ENCODE results near the gene LRP1B. TPM values are rescaled to one million over a fixed set of nuclear protein-coding genes. Genes with fewer than 3 reads are reported as not detected.

The LRP1B gene
- total RNA-seq, 1 experiment from 2014 or later = 0.52 TPM

- no peak for ATAC-seq
- TF ChIP-seq SOX15 (CRISPR knock-in tag; IDR thresholded peaks at IDR 0.05) (no peak), E2F5 (CRISPR knock-in tag; IDR thresholded peaks at IDR 0.05) (no peak), NFYB (CRISPR knock-in tag; conservative IDR thresholded peaks at IDR 0.05; ENCODE audit: low read depth) (no peak), ETV6 (CRISPR knock-in tag; IDR thresholded peaks at IDR 0.05) (no peak), CTCF (IDR thresholded peaks at IDR 0.05) (no peak), FOXP1 (CRISPR knock-in tag; IDR thresholded peaks at IDR 0.05; ENCODE audit: borderline replicate concordance) (no peak), ZNF138 (CRISPR knock-in tag; conservative IDR thresholded peaks at IDR 0.05) (no peak), PRDM15 (CRISPR knock-in tag; IDR thresholded peaks at IDR 0.05) (no peak), ZNF121 (CRISPR knock-in tag; IDR thresholded peaks at IDR 0.05) (no peak), ZNF263 (CRISPR knock-in tag; IDR thresholded peaks at IDR 0.05; ENCODE audit: low read depth) (no peak)
- H3K27me3 Mint-ChIP-seq (ENCODE audit: low read depth) = no peaks in the 10 kb centered on the region
- ChIA-PET CTCF (no interaction called here), POLR2A (no interaction called here)
- no peak overlapping the region for H3K4me3 Mint-ChIP-seq
- H3K9me3 Mint-ChIP-seq = no peaks in the 10 kb centered on the region
- H3K4me1 Mint-ChIP-seq = peaks cover 2% of the 10 kb centered on the region
- no peak overlapping the region for H3K27ac Mint-ChIP-seq
- H3K36me3 Mint-ChIP-seq = no peaks in the 10 kb centered on the region
- no peak for DNase-seq (ENCODE audit: low spot score)
Measured at GRCh38 chr2:141699573-141699972, 431.2 kb downstream of the LRP1B start.

- Mint-ChIP-seq H3K9me3 (peaks cover 6% of the 10 kb centered on the region), H3K4me3 (no peak overlapping the region), H3K36me3 (peaks cover 3% of the 10 kb centered on the region; the same call in 1 of the 2 replicates), H3K4me1 (no peaks in the 10 kb centered on the region), H3K27me3 (ENCODE audit: low read depth) (no peaks in the 10 kb centered on the region), H3K27ac (no peak overlapping the region)
- CTCF ChIA-PET = no interaction called here
- DNase-seq (ENCODE audit: low spot score) (no peak), ATAC-seq (no peak)
- POLR2A ChIA-PET = interaction anchor here (0.6 kb wide), 1 partner anchor 43 kb away, joined by 4 read pairs; no protein-coding TSS in a partner anchor
- TF ChIP-seq MLX (CRISPR knock-in tag; IDR thresholded peaks at IDR 0.05) (no peak), NFYB (CRISPR knock-in tag; conservative IDR thresholded peaks at IDR 0.05; ENCODE audit: low read depth) (no peak), JUN (CRISPR knock-in tag; IDR thresholded peaks at IDR 0.05) (no peak), IRF1 (CRISPR knock-in tag; IDR thresholded peaks at IDR 0.05) (no peak), CBFB (CRISPR knock-in tag; IDR thresholded peaks at IDR 0.05; ENCODE audit: low read depth) (no peak), PRDM15 (CRISPR knock-in tag; IDR thresholded peaks at IDR 0.05) (no peak), ELF4 (CRISPR knock-in tag; IDR thresholded peaks at IDR 0.05; ENCODE audit: low read depth) (no peak), PREB (CRISPR knock-in tag; IDR thresholded peaks at IDR 0.05; ENCODE audit: borderline replicate concordance) (no peak), GRHL2 (CRISPR knock-in tag; IDR thresholded peaks at IDR 0.05; ENCODE audit: insufficient replicate concordance, severe bottlenecking) (no peak), NR2C2 (CRISPR knock-in tag; IDR thresholded peaks at IDR 0.05) (no peak), FOXP1 (CRISPR knock-in tag; IDR thresholded peaks at IDR 0.05; ENCODE audit: borderline replicate concordance) (no peak), ZNF219 (CRISPR knock-in tag; IDR thresholded peaks at IDR 0.05; ENCODE audit: borderline replicate concordance) (no peak)
Measured at GRCh38 chr2:141698500-141698899, 432.3 kb downstream of the LRP1B start.

Measured in WTC11 (cell line).